Loucy (cell line): ENCODE results near the gene U2AF1.
"Not testable (repeated sequence)": the region's sequence is repeated elsewhere in the genome, so short reads cannot be mapped to it uniquely, and the experiment has no call there.

Experiments
- CTCF ChIP-seq: fragments of 200-600 bp; sonication (generic); conservative IDR thresholded peaks from 2 replicates; pipeline ENCODE4 v1.5.1; 2014; ENCODE audit warnings: mild to moderate bottlenecking, antibody characterized with exemption, low read length
- EZH2phosphoT487 ChIP-seq: fragments of 200-600 bp; IDR thresholded peaks from 2 replicates; pipeline ENCODE4 v1.6.1; 2018; ENCODE audit warnings: antibody characterized with exemption, mild to moderate bottlenecking, moderate library complexity, borderline replicate concordance

GRCh38 chr21:43102281-43102680, 5.1 kb downstream of the U2AF1 start:
- TF ChIP-seq CTCF, EZH2phosphoT487: not testable (repeated sequence)
